Ovary (tissue), 3 donors: ENCODE data around the gene LYST.

Experiments used
- CTCF ChIP-seq, 3 donors: fragments of 450-650 bp in 2 of 3; fragments of 200-600 bp in 1 of 3; IDR thresholded peaks; one replicate each; pipeline versions ENCODE4 v1.5.1 to v1.8.0; 2016 to 2022; ENCODE audit warnings: antibody characterized with exemption in 3 of 3, mild to moderate bottlenecking in 1 of 3
- EP300 ChIP-seq: sonication (generic); formaldehyde crosslinking; IDR thresholded peaks from one replicate; pipeline ENCODE4 v1.6.1; 2017; ENCODE audit warnings: antibody characterized with exemption
- POLR2A ChIP-seq: fragments of 450-650 bp; IDR thresholded peaks from one replicate; pipeline ENCODE4 v1.6.1; 2017; ENCODE audit warnings: antibody characterized with exemption, mild to moderate bottlenecking, moderate library complexity
- donor health status: DM: no; HTN: no; CAD: no.

- TF ChIP-seq CTCF (IDR thresholded peaks at IDR 0.05) (no peak), POLR2A (no peak), EP300 (no peak)
Observed at GRCh38 chr1:235703506-235703905, 163.2 kb downstream of the LYST start.
